Measurements from ENCODE around the gene KRT33B. TPM values are rescaled to one million over a fixed set of nuclear protein-coding genes. Genes with fewer than 3 reads are reported as not detected.
"Not testable (repeated sequence)": the region's sequence is repeated elsewhere in the genome, so short reads cannot be mapped to it uniquely, and the experiment has no call there.

Gene KRT33B
- not detected in 2 replicates for total RNA-seq (2014; rRNA removed; shearing (Covaris generic))

GRCh38 chr17:41369713-41370112 is at the start of gene KRT33B:
Gene KRT33B (minus strand): TSS chr17:41369813. CDS start chr17:41369750, 63 bp downstream.
- DNase-seq (ENCODE audit: low spot score): no peak

DNA sequence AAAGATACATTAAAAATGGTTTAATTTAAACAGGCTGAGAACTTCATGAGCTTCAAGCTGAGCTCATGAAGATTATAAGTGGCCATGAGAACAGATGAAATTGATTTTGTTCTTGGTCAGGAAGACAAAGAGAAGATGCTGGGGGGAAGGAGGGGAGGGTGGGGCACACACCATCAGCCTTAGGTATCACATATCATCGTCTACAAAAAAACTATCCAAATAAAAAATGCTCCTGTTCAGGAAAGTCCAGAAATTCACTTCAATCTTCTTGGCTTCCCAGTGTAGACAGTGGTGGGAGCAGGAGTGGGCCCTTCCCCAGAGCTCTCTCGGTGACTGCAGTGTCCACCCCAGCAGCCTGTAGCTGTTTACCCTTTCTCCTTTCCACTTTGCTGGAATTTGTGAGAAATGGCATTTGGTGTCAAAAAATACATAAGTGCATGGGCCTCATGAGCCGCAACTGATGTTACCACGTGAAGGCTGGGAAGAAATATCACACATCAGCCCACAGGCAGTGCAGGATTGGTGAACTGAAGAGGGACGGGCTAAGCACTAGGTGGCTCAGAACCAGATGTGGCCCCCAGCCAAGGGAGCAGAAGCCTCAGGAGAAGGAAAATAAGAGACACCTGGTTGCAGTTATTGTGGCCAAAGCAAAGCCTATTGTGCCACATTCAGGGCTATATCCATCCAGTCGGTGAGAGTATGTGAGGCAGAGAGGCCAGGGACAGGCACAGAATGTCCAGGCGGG is 48.7 kb upstream of the KRT33B start:
- DNase-seq (ENCODE audit: low spot score): no peak

DNA sequence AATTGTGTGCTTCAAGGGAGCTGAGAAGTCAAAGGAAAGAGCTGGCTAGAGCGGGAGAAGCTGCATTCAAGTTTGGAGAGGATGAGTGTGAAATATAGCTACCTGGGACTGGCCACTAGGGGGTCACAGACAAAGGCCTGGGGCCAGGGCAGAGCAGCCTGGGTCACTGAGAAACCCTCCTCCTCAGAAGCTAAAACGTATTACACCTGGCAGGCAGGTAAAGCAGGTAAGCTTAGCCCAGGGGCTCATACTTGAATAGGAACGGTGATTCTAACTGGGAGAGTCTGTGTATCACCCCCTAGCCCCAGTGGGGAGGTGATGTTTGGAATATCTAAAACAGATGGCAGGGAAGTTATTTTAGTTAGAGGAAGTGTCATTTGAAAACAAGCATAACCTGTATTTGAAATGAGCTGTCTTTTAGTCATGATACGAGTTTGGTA is 48.0 kb upstream of the KRT33B start:
- DNase-seq (ENCODE audit: low spot score): no peak

DNA sequence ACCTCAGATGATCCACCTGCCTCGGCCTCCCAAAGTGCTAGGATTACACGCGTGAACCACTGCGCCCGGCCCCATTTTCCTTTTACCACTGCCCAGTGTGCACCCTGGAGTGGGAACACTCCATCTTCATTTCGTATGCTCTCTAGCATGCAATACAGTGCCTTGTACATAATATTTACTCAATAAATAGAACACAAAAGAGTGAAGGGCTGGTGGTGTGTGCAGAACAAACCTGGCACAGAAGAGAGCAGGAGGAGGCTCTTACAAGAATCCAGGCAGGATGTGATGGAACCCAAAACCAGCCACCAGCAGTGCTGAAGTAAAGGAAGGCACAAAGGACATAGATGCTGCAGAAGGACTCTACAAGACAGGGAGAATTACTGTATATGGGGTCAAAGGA is 47.5 kb upstream of the KRT33B start:
- DNase-seq (ENCODE audit: low spot score): no peak

DNA sequence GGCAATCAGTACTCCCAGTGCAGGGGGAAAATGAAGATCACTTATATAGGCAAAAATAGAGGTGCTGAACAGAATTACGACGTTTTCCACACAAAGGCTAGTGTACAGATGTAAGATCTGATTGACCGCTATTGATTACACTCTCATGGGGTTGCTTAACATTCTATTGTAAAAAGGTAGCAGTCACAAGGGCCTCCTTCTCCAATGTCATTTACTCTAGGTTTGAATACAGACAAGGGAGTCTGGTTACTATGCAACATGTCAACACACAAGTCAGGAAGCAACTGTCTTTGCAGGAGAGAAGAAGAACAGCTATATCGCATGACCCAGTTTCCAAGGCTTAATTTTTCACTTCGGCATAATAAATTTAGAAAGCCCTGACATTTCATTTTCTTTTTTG is 46.9 kb upstream of the KRT33B start:
- DNase-seq (ENCODE audit: low spot score): no peak

GRCh38 chr17:41415833-41416335 is 46.3 kb upstream of the KRT33B start:
- DNase-seq (ENCODE audit: low spot score): no peak

- no peak for DNase-seq (ENCODE audit: low spot score)
Observed at GRCh38 chr17:41415411-41415810, 45.8 kb upstream of the KRT33B start.

GRCh38 chr17:41413982-41414381 is 44.4 kb upstream of the KRT33B start:
- no peak for DNase-seq (ENCODE audit: low spot score)

DNA sequence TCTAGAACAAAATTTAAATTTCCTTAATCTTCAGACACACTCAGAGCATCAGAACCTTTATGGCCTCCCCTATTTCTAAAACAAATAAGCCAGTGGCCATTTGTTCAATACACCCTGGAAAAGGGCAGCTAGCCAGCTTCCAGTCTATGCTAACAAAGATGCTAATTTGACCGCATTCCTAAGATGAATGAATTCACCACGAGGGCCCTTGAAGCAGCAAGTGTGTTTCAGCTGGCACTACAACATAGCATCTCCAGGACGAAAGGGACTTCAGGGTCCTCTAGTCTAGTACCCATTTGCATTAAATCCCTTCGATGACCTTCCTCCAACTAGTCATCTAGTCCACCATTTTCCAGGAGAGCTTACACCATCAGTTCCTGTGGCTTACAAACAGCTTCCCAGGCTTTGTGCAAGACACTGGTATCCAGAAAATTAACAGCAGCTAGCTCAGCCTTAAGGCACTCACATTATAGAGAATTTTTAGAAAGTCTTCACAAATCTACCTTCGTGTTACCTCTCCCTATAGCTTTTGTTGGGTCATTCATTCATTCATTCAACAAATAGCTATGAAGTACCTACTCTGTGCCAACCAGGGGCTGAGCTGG is 43.8 kb upstream of the KRT33B start:
- DNase-seq (ENCODE audit: low spot score): no peak

- no peak for DNase-seq (ENCODE audit: low spot score)
Observed at GRCh38 chr17:41411072-41411840, 41.6 kb upstream of the KRT33B start.

- DNase-seq (ENCODE audit: low spot score): no peak
Observed at GRCh38 chr17:41407226-41407625, 37.6 kb upstream of the KRT33B start.

DNA sequence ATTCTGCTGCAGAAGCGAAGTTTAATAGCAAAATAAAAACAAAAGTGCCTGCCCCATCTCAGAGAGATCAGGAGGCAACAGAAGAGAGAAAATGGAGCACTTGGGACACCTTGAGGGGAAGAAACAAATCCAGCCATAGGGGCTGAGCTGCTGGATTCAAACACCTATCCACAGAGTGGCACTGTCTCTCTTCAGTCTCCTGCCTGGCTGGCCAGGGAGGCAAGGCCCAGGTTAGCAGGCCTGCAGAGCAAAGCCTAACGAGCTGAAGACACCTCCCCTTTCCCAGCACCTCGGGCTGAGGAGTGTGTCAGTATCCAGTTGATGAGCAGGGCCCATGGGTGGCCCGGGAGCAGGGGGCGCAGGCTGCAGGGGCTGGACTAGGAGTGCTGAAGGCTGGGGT is 36.6 kb upstream of the KRT33B start:
- DNase-seq (ENCODE audit: low spot score): no peak

- peak; percentile 99 for DNase-seq (ENCODE audit: low spot score)
Observed at GRCh38 chr17:41404024-41404671, 34.5 kb upstream of the KRT33B start.

DNA sequence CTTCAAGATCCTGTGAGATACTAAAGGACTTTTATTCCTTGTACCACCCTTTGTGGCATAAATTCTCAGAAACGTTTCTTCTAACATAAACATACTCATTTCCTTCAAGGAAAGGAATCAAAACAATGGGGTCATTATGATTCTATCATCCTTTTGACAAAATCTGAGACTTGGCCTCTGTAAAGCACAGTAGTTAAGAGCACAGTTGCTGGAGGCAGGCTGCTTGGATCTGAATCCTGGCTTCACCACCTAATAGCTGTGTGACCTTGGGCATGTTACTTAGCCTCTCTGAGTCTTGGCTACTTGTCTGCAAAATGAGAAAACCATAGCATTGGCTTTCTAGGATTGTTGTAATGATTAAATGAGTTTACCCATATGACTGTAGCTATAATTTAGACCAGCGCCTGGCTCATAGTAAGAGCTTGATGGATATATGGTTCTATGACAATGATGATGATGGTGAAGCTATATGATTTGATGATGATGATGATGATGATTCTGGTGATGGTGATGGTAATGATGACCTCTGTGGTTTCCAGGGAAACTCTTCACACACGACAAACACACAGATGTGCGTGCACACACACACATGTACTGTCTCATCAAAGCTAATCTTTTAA is 33.9 kb upstream of the KRT33B start:
- peak; percentile 47 for DNase-seq (ENCODE audit: low spot score)

- DNase-seq (ENCODE audit: low spot score): peak; percentile 50
Observed at GRCh38 chr17:41402161-41402560, 32.5 kb upstream of the KRT33B start.

GRCh38 chr17:41396996-41397660 is 27.5 kb upstream of the KRT33B start, which contains the start of gene KRT31:
Gene KRT31 (minus strand): TSS chr17:41397608. CDS start chr17:41397539, 69 bp downstream.
- DNase-seq (ENCODE audit: low spot score): no peak

DNA sequence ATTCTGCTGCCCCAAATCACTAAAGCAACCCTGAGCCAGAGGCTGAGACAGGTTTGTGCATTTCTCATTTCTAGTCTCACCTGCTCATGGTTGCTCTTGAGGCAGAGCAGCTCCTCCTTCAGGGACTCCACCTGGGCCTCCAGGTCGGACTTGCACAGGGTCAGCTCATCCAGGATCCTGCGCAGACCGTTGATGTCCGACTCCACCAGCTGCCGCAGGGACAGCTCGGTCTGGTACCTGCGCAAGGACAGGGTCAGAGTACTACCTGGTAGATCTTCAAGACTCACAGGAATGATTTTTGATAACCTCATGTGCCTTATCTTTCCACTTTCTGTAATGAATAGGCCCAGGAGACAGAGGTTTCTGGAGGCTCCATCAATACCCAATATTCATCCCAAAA is 26.7 kb upstream of the KRT33B start:
- no peak for DNase-seq (ENCODE audit: low spot score)

DNA sequence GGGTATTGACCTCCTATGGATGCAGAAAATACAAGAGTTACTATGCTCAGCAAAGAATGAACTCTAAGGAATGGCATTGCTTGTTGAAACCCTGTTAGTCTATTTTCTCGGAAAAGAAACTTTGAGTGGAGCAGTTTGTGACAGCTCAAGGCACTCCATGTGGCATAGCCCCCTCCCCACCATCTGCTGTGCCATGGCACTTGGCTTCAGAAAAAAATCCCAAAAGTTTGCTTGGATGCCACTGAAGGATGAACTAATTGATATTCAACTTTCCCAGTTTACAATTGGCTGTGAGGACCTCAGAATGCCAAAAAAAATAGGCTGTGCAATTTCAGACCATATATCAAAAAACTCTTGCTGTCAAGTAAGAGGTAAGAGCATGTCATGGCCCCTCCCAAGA is 26.0 kb upstream of the KRT33B start:
- DNase-seq (ENCODE audit: low spot score): no peak

GRCh38 chr17:41395044-41395443 is 25.4 kb upstream of the KRT33B start:
- not testable (repeated sequence) for DNase-seq (ENCODE audit: low spot score)

DNA sequence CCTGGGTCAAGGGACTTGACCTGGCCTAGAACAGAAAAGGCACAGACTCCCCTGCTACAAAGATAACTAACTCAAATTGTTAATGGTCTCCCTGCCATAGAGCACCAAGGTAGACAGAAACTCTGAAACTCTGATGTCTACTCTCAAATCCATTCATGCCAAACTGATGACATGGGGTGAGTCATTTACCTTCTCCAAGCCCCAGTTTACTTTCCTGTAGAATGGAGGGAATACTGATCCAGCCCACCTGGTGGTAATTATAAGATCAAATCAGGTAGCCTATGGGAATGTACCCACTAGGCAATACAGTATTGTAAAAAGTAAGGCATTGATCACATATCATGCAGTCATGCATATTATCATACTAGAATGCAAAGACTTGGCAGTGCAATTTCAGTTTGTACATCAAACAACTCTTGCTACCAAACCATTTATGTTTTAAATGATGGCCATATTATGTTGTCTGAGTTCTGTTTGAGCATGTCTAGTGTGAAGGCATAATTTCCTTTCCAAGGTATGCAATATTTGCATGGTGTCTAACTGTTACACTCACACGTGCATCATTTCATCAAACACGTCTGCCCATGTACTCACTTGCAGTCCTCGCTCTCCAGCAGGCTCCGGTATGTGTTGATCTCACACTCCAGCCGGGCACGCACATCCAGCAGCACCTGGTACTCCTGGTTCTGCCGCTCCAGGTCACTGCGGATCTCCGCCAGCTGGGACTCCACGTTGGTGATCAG is 24.8 kb upstream of the KRT33B start:
- DNase-seq (ENCODE audit: low spot score): no peak
